Amniotic stem cell (primary cell): ENCODE data around the gene SLC5A9.
"Not testable (repeated sequence)": the region's sequence is repeated elsewhere in the genome, so short reads cannot be mapped to it uniquely, and the experiment has no call there.

Experiments
- DNase-seq: peaks from one replicate; lab custom pipeline; 2025; lab: John Stamatoyannopoulos, UW

SLC5A9 gene

GRCh38 chr1:48242141-48242736, 19.7 kb downstream of the SLC5A9 start:
- no peak for DNase-seq

DNA sequence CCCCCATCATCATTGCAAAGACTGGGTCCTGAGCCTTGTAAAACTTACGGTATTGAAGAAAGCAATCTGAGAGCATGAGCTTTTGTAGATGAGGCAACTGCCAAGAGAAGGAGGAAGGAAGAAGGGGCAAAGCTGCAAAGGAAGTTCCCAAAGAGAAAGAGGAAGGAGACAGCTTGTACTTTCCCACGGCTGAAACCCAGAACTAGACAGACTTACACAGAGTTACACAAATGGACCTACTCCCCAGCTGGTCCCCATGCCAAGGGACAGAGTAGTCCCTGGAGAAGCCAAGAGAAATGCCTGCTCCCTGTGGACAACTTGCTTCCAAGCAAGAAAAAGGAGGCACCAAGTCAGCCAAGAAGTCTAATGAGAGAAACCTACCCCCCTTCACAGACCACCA, 22.6 kb downstream of the SLC5A9 start:
- DNase-seq = no peak

DNA sequence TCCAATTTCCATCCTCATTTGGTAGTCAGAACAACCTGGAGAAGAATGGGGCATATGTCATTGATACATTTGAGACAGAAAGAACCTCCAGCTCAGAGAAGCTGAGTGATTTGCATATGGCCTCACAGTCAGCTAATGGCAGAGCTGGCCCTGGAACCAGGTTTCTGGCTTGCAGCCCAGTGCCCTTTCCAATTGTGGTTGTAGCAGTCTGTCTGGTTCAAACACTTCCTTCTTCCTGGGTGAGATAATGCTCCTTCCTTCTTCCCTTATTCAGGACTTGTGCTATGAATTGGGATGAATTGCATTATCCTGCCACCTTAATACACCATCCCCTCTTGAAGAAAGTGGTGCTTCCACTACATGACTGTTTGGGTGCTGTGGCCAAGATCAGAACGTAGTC, 24.2 kb downstream of the SLC5A9 start:
- DNase-seq = no peak

GRCh38 chr1:48248356-48248755, 25.8 kb downstream of the SLC5A9 start:
- no peak for DNase-seq

GRCh38 chr1:48249868-48250267, 27.4 kb downstream of the SLC5A9 start:
- no peak for DNase-seq

GRCh38 chr1:48250572-48250971, 28.1 kb downstream of the SLC5A9 start:
- DNase-seq = no peak

- DNase-seq = no peak
Observed at GRCh38 chr1:48251323-48251722, 28.8 kb downstream of the SLC5A9 start.

DNA sequence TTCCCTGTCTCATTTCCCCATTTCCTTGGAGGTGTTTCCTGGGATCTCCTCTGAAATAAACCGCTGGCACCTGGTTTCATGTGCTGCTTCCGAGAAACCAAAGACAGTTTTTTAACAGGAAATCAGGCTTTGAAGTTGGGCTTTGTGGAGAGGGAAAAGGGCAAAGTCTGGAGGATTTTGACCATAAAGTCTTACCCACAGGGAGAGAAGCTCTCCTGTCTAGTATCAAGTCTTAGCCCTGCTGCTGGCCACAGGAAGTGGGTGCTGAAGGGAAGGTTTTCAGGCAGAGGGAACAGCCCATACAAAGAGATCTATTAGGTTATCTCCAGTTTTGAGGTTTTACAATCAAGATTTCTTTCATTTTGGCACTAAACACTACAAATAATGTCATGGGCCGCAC, 29.3 kb downstream of the SLC5A9 start:
- no peak for DNase-seq

GRCh38 chr1:48254254-48254653, 31.7 kb downstream of the SLC5A9 start:
- DNase-seq = no peak

DNA sequence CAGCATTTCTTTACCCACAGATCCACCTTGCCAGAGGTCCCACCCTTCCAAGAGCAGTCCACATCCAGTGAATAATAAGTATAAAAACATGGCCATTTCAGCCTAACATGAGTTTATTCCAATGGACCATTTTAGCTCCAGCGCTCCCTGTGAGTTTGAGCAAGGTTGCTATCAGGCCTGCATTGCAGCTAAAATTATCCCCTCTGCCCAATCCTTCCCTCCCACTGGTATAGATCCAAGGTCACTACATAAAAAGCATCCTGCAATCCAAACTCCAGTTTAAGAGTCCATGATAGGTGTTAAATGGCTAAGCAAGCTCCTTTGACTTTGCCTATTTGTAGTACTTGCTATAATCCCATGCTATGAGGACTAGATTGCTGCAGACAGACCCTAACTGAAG, 35.6 kb downstream of the SLC5A9 start:
- no peak for DNase-seq

- no peak for DNase-seq
Observed at GRCh38 chr1:48261881-48262400, 39.4 kb downstream of the SLC5A9 start.

DNA sequence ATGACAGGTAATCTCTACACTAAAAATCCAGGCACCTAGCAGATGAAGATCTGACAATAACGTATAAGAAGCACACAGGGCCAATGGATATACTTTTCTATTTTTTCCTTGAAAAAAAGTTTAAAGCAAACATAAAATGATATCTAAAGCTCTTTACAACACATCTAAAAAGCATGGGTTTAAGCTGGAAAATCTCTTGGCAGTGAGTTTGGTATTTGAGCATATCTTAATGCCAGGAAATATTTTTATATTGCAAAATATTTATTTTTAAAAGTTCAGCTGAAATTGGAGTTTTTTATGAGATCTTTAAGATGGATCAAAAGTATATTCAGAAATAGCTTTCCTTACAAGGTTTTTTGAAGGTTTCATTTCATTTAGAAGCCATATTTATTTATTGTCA, 40.5 kb downstream of the SLC5A9 start:
- DNase-seq = no peak

GRCh38 chr1:48266576-48266975, 44.1 kb downstream of the SLC5A9 start:
- no peak for DNase-seq

GRCh38 chr1:48277437-48277836, 54.9 kb downstream of the SLC5A9 start:
- DNase-seq = not testable (repeated sequence)

GRCh38 chr1:48282329-48282728, 59.8 kb downstream of the SLC5A9 start:
- DNase-seq = not testable (repeated sequence)

GRCh38 chr1:48284696-48285420, 62.3 kb downstream of the SLC5A9 start:
- DNase-seq = not testable (repeated sequence)

- no peak for DNase-seq
Observed at GRCh38 chr1:48285525-48285924, 63.0 kb downstream of the SLC5A9 start.

GRCh38 chr1:48291421-48291820, 68.9 kb downstream of the SLC5A9 start:
- DNase-seq = no peak

DNA sequence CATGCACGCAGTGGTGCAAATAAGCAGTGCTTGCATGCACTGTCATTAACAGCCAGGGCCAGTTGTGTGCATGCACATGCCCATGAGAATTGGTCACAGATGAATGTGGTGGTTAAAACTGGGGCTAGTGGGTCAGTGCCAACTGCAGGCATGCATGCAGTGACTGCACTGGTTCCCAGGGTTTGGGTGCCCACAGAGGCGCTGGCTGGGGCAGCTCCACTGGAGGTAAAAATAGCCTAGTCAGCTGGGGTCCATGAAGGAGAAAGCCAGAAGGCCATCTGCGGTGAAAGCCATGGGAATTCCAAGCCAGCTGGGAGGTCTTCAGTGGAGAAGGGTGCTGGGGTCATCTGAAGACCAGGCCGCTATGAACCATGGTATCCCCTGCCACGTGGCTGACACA, 70.2 kb downstream of the SLC5A9 start:
- DNase-seq = no peak

DNA sequence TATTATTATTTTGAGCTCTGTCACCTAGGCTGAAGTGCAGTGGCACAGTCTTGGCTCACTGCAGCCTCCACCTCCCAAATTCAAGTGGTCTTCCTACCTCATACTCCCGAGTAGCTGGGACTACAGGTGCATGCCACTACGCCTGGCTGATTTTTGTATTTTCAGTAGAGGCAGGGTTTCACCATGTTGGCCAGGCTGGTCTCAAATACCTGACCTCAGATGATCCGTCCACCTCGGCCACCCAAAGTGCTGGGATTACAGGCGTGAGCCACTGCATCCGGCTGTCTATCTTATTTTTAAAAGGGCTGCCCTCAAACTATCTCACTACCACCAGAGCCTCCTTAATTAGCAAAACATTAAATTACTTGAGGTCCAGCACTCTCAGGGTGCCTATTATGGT, 71.6 kb downstream of the SLC5A9 start:
- DNase-seq = not testable (repeated sequence)

GRCh38 chr1:48294656-48295055, 72.1 kb downstream of the SLC5A9 start:
- no peak for DNase-seq
